Erythroblast (primary cell): Measurements from ENCODE around the gene N4BP3.

ENCODE experiments used
- GATA1 ChIP-seq: IDR thresholded peaks from 2 replicates; pipeline ENCODE4 v1.6.1; 2011; ENCODE audit warnings: low read depth, mild to moderate bottlenecking, control low read depth, low read length, moderate library complexity
- POLR2A ChIP-seq: IDR thresholded peaks from 2 replicates; pipeline ENCODE4 v1.6.1; 2011; ENCODE audit warnings: mild to moderate bottlenecking, low read length

DNA sequence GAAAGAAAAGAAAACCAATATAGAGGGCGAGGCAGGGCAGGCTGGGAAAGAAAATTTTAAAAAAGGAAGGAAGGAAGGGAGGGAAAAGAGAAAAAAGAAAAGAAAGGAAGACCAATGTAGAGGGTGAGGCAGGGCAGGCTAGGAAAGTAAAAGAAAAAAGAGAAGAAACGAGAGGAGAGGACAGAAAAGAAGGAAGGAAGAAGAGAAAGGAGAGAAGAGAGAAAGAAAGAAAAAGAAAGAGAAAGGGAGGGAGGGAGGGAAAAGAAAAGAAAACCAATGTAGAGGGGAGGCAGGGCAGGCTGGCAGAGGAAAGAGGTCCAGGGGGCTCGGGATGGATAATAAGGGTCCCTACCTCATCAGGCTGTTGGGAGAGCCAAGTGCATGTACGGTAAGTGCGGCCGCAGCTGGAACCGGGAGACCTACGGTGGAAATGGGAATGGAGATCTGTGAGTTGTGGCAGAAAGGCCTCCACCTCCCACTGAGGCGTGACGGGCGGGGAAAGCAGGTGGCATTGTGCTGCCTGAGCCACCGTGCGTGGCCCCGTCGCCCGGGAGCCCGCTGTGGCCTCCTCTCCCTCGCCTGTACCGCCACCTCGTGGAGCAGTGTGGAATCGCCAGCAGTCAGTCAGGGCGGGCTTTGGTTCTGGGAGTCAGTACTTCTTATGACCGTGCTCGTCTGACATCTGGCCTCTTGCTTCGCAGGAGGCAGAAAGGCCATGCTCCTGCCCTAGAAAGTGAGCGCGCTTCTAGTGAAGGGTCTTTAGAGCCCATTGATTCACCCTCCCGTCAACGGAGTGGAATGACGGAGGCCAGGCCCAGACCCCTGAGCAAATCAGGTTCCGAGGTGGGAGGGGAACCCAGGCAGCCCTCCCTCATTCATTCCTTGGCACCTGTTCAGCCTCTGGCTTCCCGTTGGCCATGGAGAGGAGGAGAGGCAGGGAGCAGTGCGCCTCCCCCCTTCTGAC, 50.7 kb downstream of the N4BP3 start:
- TF ChIP-seq POLR2A: no peak
- no peak for TF ChIP-seq GATA1
